Liver (tissue), 3 donors: ENCODE results near the gene TMEM42.

ENCODE experiments used
- CTCF ChIP-seq: fragments of 150-350 bp; IDR thresholded peaks from 2 replicates; pipeline ENCODE4 v1.5.1; 2017; ENCODE audit warnings: improper control_type of control experiment, low read depth, low read length; ENCODE audit not compliant: missing input control
- HNF4A ChIP-seq, 2 donors: conservative IDR thresholded peaks; 2 replicates each; pipeline ENCODE4 v1.6.1; 2016; ENCODE audit warnings: antibody characterized with exemption in 2 of 2, mild to moderate bottlenecking in 2 of 2
- JUND ChIP-seq, 2 donors: IDR thresholded peaks; 2 replicates each; pipeline ENCODE4 v1.6.1; 2016; ENCODE audit warnings: antibody characterized with exemption in 2 of 2
- MAX ChIP-seq: IDR thresholded peaks from 2 replicates; pipeline ENCODE4 v1.6.1; 2016; ENCODE audit warnings: antibody characterized with exemption
- RAD21 ChIP-seq, 2 donors: IDR thresholded peaks; 2 replicates each; pipeline ENCODE4 v1.6.1; 2016; ENCODE audit warnings: antibody characterized with exemption in 2 of 2, mild to moderate bottlenecking in 2 of 2
- REST ChIP-seq: IDR thresholded peaks from 2 replicates; pipeline ENCODE4 v1.6.1; 2016; ENCODE audit warnings: antibody characterized with exemption, mild to moderate bottlenecking
- RXRA ChIP-seq, 2 donors: IDR thresholded peaks; 2 replicates each; pipeline ENCODE4 v1.6.1; 2017 to 2018; ENCODE audit warnings: antibody characterized with exemption in 2 of 2, mild to moderate bottlenecking in 1 of 2
- TAF1 ChIP-seq: conservative IDR thresholded peaks from 2 replicates; pipeline ENCODE4 v1.6.1; 2016; ENCODE audit warnings: antibody characterized with exemption, mild to moderate bottlenecking
- donor health status: healthy.
- donor health status: healthy.

GRCh38 chr3:44860117-44860516, 1.6 kb upstream of the TMEM42 start:
- TF ChIP-seq CTCF (no peak), REST (no peak), RAD21 (IDR thresholded peaks at IDR 0.05) (no peak), TAF1 (no peak), HNF4A (conservative IDR thresholded peaks at IDR 0.05) (no peak), MAX (no peak), JUND (IDR thresholded peaks at IDR 0.05) (no peak), RXRA (IDR thresholded peaks at IDR 0.05) (no peak)
